ENCODE results near the gene ZNF433. TPM values are rescaled to one million over a fixed set of nuclear protein-coding genes. Genes with fewer than 3 reads are reported as not detected.

The ZNF433 gene
- total RNA-seq, 1 donor from 2014 or later = 1.4 TPM

DNA sequence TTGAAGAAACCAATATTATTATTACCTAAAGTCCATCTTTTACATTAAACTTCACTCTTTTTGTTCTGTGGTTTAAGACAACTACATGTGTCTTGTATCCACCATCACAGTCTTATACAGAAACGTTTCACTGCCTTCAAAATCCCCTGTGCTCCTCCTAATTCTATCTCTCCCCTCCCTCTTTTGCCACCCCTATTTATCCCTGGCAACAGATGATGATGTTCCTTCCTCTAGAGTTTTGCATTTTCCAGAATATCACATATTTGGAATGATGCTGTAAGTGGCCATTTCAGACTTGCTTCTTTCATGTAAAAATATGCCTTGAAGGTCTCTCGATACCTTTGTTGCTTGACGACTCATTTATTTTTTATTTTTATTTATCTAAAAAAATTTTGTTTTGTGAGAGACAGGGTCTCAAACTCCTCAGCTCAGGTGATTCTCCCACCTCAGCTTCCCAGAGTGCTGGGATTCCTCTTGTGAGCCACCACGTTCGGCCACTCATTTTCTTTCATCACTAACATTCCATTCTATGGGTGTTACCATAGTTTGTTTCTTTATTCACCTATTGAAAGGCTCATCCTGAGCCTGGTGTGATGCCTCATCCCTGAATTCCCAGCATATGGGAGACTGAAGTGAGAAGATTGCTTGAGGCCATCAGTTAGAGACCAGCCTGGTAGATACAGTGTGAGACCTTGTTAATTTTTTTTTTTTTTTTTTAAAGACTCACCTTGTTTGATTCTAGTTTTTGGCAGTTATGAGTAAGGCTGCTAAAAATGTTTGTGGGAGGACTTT is 62.3 kb downstream of the ZNF433 start:
- DNase-seq (ENCODE audit: low read depth) = no peak
- TF ChIP-seq, protein P1, sequence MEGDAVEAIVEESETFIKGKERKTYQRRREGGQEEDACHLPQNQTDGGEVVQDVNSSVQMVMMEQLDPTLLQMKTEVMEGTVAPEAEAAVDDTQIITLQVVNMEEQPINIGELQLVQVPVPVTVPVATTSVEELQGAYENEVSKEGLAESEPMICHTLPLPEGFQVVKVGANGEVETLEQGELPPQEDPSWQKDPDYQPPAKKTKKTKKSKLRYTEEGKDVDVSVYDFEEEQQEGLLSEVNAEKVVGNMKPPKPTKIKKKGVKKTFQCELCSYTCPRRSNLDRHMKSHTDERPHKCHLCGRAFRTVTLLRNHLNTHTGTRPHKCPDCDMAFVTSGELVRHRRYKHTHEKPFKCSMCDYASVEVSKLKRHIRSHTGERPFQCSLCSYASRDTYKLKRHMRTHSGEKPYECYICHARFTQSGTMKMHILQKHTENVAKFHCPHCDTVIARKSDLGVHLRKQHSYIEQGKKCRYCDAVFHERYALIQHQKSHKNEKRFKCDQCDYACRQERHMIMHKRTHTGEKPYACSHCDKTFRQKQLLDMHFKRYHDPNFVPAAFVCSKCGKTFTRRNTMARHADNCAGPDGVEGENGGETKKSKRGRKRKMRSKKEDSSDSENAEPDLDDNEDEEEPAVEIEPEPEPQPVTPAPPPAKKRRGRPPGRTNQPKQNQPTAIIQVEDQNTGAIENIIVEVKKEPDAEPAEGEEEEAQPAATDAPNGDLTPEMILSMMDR (conservative IDR thresholded peaks at IDR 0.05; ENCODE audit: low read depth, low read length) = no peak
- no peak overlapping the region for H3K4me3 ChIP-seq (ENCODE audit: low read depth, low read length)

DNA sequence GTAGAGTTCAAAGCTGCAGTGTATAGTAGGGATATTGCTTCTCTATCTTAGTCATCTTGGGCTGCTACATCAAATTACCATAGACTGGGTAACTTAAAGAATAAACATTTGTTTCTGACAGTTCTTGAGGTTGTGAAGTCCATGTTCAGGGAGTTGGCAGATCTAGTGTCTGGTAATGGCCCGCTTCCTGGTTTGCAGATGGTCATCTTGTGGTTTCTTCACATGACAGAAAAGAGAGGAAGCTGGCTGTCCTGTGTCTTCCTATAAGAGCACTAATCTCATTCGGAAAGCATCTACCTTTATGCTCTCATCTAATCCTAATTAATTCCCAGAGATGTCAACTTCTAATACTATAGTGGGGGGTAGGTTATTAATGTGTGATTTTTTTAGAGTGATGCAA is 64.4 kb downstream of the ZNF433 start:
- H3K4me3 ChIP-seq (ENCODE audit: low read depth, low read length) = no peak overlapping the region
- TF ChIP-seq, protein P1 (conservative IDR thresholded peaks at IDR 0.05; ENCODE audit: low read depth, low read length) = no peak
- no peak for DNase-seq (ENCODE audit: low read depth)

DNA sequence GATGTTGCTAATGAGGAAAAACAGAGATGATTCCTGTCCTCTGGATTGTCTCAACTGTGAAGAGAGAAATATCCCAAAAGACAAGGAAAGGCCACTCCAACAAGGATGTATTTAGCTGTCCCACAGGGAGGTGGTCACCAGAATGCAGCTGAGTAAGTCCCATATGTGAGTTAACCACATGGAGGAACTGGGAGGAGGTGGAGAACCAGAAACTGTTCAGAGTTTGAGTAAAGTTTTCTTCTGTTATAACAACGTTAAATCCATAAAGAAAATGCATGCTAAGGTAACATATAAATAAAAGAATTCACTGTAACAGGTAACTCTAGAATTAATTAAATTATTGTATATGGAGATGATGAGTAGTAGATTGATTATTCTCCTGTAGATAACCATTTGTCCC is 65.3 kb downstream of the ZNF433 start:
- TF ChIP-seq, protein P1 (conservative IDR thresholded peaks at IDR 0.05; ENCODE audit: low read depth, low read length) = no peak
- no peak for DNase-seq (ENCODE audit: low read depth)
- H3K4me3 ChIP-seq (ENCODE audit: low read depth, low read length) = no peak overlapping the region

GRCh38 chr19:11964858-11965645 is 70.4 kb downstream of the ZNF433 start, which contains the start of gene ZNF763:
Gene ZNF763, plus strand, starts transcription at chr19:11965040. Its CDS starts 169 bp downstream, at chr19:11965209.
- TF ChIP-seq, protein P1 (conservative IDR thresholded peaks at IDR 0.05; ENCODE audit: low read depth, low read length) = no peak
- peak; percentile 54 for DNase-seq (ENCODE audit: low read depth)
- peak within 1 kb of the TSS; percentile 72 for H3K4me3 ChIP-seq (ENCODE audit: low read depth, low read length)

Other genes starting within 250 kb of the ZNF433 start
- 0.17 and 0.29 TPM in 2 replicates for gene ZNF491, start 237.2 kb downstream of the ZNF433 start, total RNA-seq
- 2.7 and 2.9 TPM in 2 replicates for gene ZNF440, start 221.4 kb downstream of the ZNF433 start, total RNA-seq
- 2.4 and 3.1 TPM in 2 replicates for gene ZNF439, start 187.0 kb downstream of the ZNF433 start, total RNA-seq
- gene ZNF69, start 147.9 kb downstream of the ZNF433 start, total RNA-seq = 11.0 and 15.0 TPM in 2 replicates
- gene ZNF700, start 110.6 kb downstream of the ZNF433 start, total RNA-seq = 4.4 and 7.9 TPM in 2 replicates
- 0.58 and 1.7 TPM in 2 replicates for gene ZNF763, start 70.6 kb downstream of the ZNF433 start, total RNA-seq
- gene ZNF878, start 17.3 kb upstream of the ZNF433 start, total RNA-seq = 0.72 TPM in 1 of 2 replicates, not detected in the other
- gene ZNF844, start 29.1 kb upstream of the ZNF433 start, total RNA-seq = 0.86 and 0.94 TPM in 2 replicates
- 2.2 and 2.3 TPM in 2 replicates for gene ZNF20, start 104.7 kb upstream of the ZNF433 start, total RNA-seq
- 3.1 and 4.6 TPM in 2 replicates for gene ZNF625, start 121.1 kb upstream of the ZNF433 start, total RNA-seq
- gene ZNF136, start 127.4 kb upstream of the ZNF433 start, total RNA-seq = 1.4 and 1.8 TPM in 2 replicates